Measurements from ENCODE around the gene TUSC2.

TUSC2 gene

GRCh38 chr3:50298836-50299637 lies 29.0 kb downstream of the TUSC2 start, which contains the start of the genes HYAL3 and NAA80:
Gene HYAL3 (minus strand): TSS chr3:50299405. CDS start chr3:50295602, 3,803 bp downstream.
Gene NAA80 (minus strand): TSS chr3:50299405. CDS start chr3:50297463, 1,942 bp downstream.
- H3K4me3 ChIP-seq (ENCODE audit: low read depth, low read length), result peak within 1 kb of the TSS; percentile 78
- no peaks in the 10 kb centered on the region for H3K9me3 ChIP-seq (ENCODE audit: control insufficient read depth, insufficient read depth, low read depth, low read length)
- H3K27me3 ChIP-seq (ENCODE audit: control insufficient read depth, insufficient read depth, low read length), result no peaks in the 10 kb centered on the region
- H3K9ac ChIP-seq (ENCODE audit: low read length), result peak within 1 kb of the TSS; percentile 65
- H3K36me3 ChIP-seq (ENCODE audit: control insufficient read depth, insufficient read depth, low read length), result peaks cover 6% of the 10 kb centered on the region; the same call in 1 of the 2 replicates
- peak within 1 kb of the TSS; percentile 55; the same call in 1 of the 2 replicates for H3K27ac ChIP-seq (ENCODE audit: low read depth, low read length)
- H3K4me1 ChIP-seq (ENCODE audit: control insufficient read depth, insufficient read depth, low read length), result peaks cover 28% of the 10 kb centered on the region

DNA sequence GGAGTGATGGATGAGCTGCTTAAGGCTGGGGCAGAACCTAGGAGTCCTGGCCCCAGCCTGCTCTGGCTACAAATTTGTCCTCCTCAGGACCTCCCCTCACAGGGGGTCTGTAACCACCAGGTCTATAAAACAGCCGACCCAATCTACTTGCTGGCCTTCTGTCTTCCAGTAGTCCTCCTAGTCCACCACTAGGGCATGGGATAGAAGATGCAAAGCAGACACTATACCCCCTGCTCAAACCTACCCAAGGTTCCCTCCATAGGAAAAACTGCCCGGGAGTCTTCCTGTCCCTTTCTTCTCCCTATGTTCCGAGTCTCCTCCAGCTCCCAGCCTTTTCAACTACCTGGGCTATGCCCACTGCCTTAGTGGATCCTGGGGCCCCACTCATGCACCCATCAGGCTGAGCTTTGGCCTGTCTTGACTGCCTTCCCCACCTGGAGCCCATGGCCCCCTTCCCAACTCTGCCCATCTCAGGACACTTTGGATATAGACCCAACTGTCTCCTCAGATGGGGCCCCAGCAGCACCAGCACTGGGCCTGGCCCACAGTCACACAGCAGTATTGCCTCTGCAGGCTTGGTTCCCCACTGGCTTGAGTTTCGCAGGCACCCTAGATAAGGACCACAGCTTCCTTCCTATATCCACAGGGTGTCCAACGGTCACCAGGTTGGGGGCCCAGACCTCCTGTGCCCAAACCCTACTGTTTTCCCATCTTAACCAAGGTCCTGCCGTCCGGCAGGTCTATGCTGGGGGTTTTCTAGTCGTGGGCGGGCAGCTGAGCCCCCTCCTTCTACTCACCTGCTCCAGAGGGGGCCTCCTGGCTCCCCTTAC lies 29.9 kb downstream of the TUSC2 start:
- H3K9ac ChIP-seq (ENCODE audit: low read length), result peak overlapping the region; percentile 58

DNA sequence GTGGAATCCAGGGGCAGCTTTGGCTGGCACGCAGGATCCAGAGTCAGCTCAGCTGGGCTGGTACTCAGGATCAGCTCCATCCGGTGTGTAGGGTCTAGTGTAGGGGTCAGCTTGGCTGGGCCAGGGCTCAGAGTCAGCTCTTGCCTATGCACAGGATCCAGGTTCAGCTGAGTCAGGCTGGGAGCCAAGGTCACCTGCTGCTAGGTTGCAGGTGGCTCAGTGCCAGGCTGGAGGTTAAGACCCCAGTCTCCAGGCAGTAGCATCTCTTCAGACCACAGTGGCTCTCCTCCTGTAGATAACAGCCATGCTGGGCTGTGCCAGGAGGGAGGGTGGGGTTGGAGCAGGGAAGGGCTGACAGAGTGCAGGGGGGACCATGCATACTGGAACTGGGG lies 30.6 kb downstream of the TUSC2 start:
- Histone ChIP-seq H3K36me3 (ENCODE audit: control insufficient read depth, insufficient read depth, low read length) (peaks cover 6% of the 10 kb centered on the region; the same call in 1 of the 2 replicates), H3K27me3 (ENCODE audit: control insufficient read depth, insufficient read depth, low read length) (no peaks in the 10 kb centered on the region), H3K27ac (ENCODE audit: low read depth, low read length) (no peak overlapping the region), H3K4me3 (ENCODE audit: low read depth, low read length) (no peak overlapping the region), H3K9me3 (ENCODE audit: control insufficient read depth, insufficient read depth, low read depth, low read length) (no peaks in the 10 kb centered on the region), H3K4me1 (ENCODE audit: control insufficient read depth, insufficient read depth, low read length) (peaks cover 22% of the 10 kb centered on the region), H3K9ac (ENCODE audit: low read length) (no peak overlapping the region)

More for the DNA sequence above, 29.9 kb downstream of the TUSC2 start:
- Histone ChIP-seq H3K4me1 (ENCODE audit: control insufficient read depth, insufficient read depth, low read length) (peaks cover 25% of the 10 kb centered on the region), H3K4me3 (ENCODE audit: low read depth, low read length) (peak overlapping the region; percentile 78), H3K36me3 (ENCODE audit: control insufficient read depth, insufficient read depth, low read length) (peaks cover 6% of the 10 kb centered on the region; the same call in 1 of the 2 replicates), H3K9me3 (ENCODE audit: control insufficient read depth, insufficient read depth, low read depth, low read length) (no peaks in the 10 kb centered on the region), H3K27ac (ENCODE audit: low read depth, low read length) (no peak overlapping the region), H3K27me3 (ENCODE audit: control insufficient read depth, insufficient read depth, low read length) (no peaks in the 10 kb centered on the region)

DNA sequence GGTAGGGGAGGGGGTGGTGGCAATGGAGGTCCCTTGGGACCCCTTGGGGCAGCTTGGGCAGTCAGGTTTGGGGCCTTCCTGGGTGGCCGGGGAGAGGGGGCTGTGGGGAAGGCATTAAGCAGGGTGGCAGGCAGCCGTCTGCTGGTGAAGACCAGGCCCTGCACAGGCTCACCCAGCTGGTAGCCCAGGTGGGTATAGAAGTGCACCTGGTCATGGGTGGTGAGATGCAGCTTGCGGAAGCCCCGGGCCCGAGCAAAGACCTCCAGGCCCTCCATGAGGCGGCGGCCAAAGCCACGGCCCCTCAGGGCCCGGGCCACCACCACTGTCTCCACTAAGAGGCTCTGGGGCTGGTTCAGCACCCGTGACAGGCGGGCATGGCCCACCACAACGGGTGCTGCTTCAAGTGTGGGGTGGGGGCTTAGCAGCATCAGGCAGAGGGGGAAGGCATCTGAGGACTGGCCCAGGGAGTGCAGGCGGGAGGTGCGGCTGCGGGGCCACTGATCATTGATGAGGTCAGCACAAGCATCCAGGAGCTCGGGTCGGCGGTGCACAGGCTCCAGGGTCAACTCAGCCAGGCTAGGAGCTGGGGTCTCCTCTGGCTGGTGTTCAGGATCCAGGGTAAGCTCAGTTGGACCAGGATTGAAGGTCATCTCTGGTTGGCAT lies 31.2 kb downstream of the TUSC2 start:
- H3K36me3 ChIP-seq (ENCODE audit: control insufficient read depth, insufficient read depth, low read length), result peaks cover 6% of the 10 kb centered on the region; the same call in 1 of the 2 replicates
- H3K4me1 ChIP-seq (ENCODE audit: control insufficient read depth, insufficient read depth, low read length), result peaks cover 21% of the 10 kb centered on the region
- no peak overlapping the region for H3K27ac ChIP-seq (ENCODE audit: low read depth, low read length)
- no peaks in the 10 kb centered on the region for H3K9me3 ChIP-seq (ENCODE audit: control insufficient read depth, insufficient read depth, low read depth, low read length)
- no peak overlapping the region for H3K4me3 ChIP-seq (ENCODE audit: low read depth, low read length)
- no peaks in the 10 kb centered on the region for H3K27me3 ChIP-seq (ENCODE audit: control insufficient read depth, insufficient read depth, low read length)
- no peak overlapping the region for H3K9ac ChIP-seq (ENCODE audit: low read length)

- Histone ChIP-seq H3K4me1 (ENCODE audit: control insufficient read depth, insufficient read depth, low read length) (peaks cover 21% of the 10 kb centered on the region), H3K4me3 (ENCODE audit: low read depth, low read length) (no peak overlapping the region), H3K36me3 (ENCODE audit: control insufficient read depth, insufficient read depth, low read length) (peaks cover 6% of the 10 kb centered on the region; the same call in 1 of the 2 replicates), H3K9me3 (ENCODE audit: control insufficient read depth, insufficient read depth, low read depth, low read length) (no peaks in the 10 kb centered on the region), H3K9ac (ENCODE audit: low read length) (no peak overlapping the region), H3K27me3 (ENCODE audit: control insufficient read depth, insufficient read depth, low read length) (no peaks in the 10 kb centered on the region), H3K27ac (ENCODE audit: low read depth, low read length) (no peak overlapping the region)
Observed at GRCh38 chr3:50295553-50296431, 32.2 kb downstream of the TUSC2 start.

- peaks cover 12% of the 10 kb centered on the region for H3K4me1 ChIP-seq (ENCODE audit: control insufficient read depth, insufficient read depth, low read length)
- H3K9ac ChIP-seq (ENCODE audit: low read length), result no peak overlapping the region
- H3K9me3 ChIP-seq (ENCODE audit: control insufficient read depth, insufficient read depth, low read depth, low read length), result no peaks in the 10 kb centered on the region
Observed at GRCh38 chr3:50294492-50295403, 33.3 kb downstream of the TUSC2 start.

GRCh38 chr3:50294089-50294488 lies 33.9 kb downstream of the TUSC2 start:
- Histone ChIP-seq H3K4me1 (ENCODE audit: control insufficient read depth, insufficient read depth, low read length) (peaks cover 10% of the 10 kb centered on the region), H3K9ac (ENCODE audit: low read length) (no peak overlapping the region), H3K4me3 (ENCODE audit: low read depth, low read length) (no peak overlapping the region), H3K9me3 (ENCODE audit: control insufficient read depth, insufficient read depth, low read depth, low read length) (no peaks in the 10 kb centered on the region), H3K27ac (ENCODE audit: low read depth, low read length) (no peak overlapping the region), H3K27me3 (ENCODE audit: control insufficient read depth, insufficient read depth, low read length) (no peaks in the 10 kb centered on the region), H3K36me3 (ENCODE audit: control insufficient read depth, insufficient read depth, low read length) (peaks cover 22% of the 10 kb centered on the region)

More at GRCh38 chr3:50294492-50295403, 33.3 kb downstream of the TUSC2 start:
- Histone ChIP-seq H3K4me3 (ENCODE audit: low read depth, low read length) (no peak overlapping the region), H3K27ac (ENCODE audit: low read depth, low read length) (no peak overlapping the region), H3K36me3 (ENCODE audit: control insufficient read depth, insufficient read depth, low read length) (peaks cover 15% of the 10 kb centered on the region), H3K27me3 (ENCODE audit: control insufficient read depth, insufficient read depth, low read length) (no peaks in the 10 kb centered on the region)

- Histone ChIP-seq H3K27ac (ENCODE audit: low read depth, low read length) (no peak overlapping the region), H3K36me3 (ENCODE audit: control insufficient read depth, insufficient read depth, low read length) (peaks cover 31% of the 10 kb centered on the region), H3K9me3 (ENCODE audit: control insufficient read depth, insufficient read depth, low read depth, low read length) (no peaks in the 10 kb centered on the region), H3K9ac (ENCODE audit: low read length) (no peak overlapping the region), H3K4me3 (ENCODE audit: low read depth, low read length) (peak overlapping the region; percentile 43; the same call in 1 of the 2 replicates), H3K4me1 (ENCODE audit: control insufficient read depth, insufficient read depth, low read length) (peaks cover 7% of the 10 kb centered on the region), H3K27me3 (ENCODE audit: control insufficient read depth, insufficient read depth, low read length) (no peaks in the 10 kb centered on the region)
Observed at GRCh38 chr3:50293079-50293801, 34.8 kb downstream of the TUSC2 start.
